Peyer's patch (tissue), 4 donors: ENCODE data around the gene EDC3.

ENCODE experiments used
- POLR2A ChIP-seq, 2 donors: fragments of 450-650 bp; IDR thresholded peaks; one replicate each; pipeline ENCODE4 v1.5.1; 2017; ENCODE audit warnings: antibody characterized with exemption in 2 of 2, mild to moderate bottlenecking in 2 of 2, moderate library complexity in 2 of 2
- TF ChIP-seq, protein P1 (sequence below), 6 experiments: fragments of 450-650 bp in 4 of 6; fragments of 200-600 bp in 2 of 6; sonication (generic) in 1 of 6; IDR thresholded peaks; one replicate each; pipeline ENCODE4 v1.5.1; 2017 to 2019; ENCODE audit warnings: antibody characterized with exemption in 6 of 6, mild to moderate bottlenecking in 3 of 6, moderate library complexity in 1 of 6

DNA sequence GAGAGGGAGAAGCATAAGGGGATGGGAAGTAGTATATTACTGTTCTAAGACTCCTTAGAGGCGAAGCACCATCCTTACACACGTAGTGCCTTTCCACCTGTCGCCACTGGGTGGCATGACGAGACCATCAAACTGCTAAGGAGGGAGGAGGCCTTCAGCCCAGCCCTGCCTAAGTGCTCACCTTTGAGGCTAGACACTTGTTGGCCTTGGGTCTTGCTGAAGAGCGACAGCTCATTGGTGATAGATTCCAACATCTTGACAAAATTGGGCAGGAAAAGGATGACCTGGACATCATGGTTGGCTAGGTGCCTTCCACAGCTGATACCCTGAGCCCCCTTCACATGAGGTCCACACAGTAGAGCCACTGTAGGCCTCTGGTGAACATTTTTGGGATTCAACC lies 60.6 kb downstream of the EDC3 start:
- no peak for TF ChIP-seq POLR2A (IDR thresholded peaks at IDR 0.05)
- TF ChIP-seq, protein P1, sequence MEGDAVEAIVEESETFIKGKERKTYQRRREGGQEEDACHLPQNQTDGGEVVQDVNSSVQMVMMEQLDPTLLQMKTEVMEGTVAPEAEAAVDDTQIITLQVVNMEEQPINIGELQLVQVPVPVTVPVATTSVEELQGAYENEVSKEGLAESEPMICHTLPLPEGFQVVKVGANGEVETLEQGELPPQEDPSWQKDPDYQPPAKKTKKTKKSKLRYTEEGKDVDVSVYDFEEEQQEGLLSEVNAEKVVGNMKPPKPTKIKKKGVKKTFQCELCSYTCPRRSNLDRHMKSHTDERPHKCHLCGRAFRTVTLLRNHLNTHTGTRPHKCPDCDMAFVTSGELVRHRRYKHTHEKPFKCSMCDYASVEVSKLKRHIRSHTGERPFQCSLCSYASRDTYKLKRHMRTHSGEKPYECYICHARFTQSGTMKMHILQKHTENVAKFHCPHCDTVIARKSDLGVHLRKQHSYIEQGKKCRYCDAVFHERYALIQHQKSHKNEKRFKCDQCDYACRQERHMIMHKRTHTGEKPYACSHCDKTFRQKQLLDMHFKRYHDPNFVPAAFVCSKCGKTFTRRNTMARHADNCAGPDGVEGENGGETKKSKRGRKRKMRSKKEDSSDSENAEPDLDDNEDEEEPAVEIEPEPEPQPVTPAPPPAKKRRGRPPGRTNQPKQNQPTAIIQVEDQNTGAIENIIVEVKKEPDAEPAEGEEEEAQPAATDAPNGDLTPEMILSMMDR (IDR thresholded peaks at IDR 0.05), result peak; percentile 48 to 95 (median 89)
